ENCODE data around the gene COL1A1. TPM values are rescaled to one million over a fixed set of nuclear protein-coding genes. Genes with fewer than 3 reads are reported as not detected.
A peak's percentile ranks its signal among the peaks of the same experiment; 100 is the strongest.

Gene COL1A1
- total and polyA plus RNA-seq, 2 of the 13 experiments (the other 11 are each of a cell fraction or from before 2014, with no cell fraction given) = 0.05 TPM; not detected in 1

DNA sequence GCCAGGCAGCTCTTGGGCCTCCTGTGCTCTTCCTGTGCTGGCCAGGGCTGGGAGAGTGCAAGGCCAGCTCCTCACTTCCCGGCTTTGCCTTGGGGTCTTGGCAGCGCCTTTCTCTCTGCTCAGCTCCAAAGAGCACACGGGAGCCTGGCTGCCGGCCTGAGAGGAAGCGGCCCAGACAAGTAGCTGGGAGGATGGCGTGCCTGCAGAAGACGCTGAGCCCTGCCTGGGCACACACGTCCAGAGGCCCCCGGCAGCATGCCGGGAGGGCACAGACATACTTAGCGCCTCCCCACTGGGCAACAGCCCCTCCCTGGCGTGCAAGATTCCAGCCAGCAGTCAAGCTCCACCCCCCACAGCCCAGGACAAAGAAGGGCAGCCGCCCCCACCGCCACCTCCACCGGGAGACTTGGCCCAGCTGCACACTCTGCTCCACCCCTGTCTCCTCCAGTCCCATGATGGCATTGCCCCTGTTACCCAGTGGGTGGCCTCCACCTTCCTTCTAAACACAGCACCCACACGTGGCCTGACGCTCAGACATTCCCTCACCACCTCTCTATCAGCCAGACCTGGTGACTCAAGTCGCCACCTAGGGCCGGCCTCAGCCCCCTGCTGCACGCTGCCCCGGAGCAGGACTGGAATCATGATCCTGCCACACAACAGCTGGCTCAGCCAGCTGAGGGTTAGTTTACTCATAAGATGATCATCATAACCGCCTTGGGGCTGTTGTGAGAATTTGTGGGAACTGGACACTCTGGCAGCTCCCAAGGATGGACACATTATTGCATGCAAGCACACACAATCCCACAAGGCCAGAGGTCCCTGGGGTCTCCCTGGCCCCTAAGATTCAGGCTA is 23.2 kb downstream of the COL1A1 start (continued):
- TF ChIP-seq, protein P1, sequence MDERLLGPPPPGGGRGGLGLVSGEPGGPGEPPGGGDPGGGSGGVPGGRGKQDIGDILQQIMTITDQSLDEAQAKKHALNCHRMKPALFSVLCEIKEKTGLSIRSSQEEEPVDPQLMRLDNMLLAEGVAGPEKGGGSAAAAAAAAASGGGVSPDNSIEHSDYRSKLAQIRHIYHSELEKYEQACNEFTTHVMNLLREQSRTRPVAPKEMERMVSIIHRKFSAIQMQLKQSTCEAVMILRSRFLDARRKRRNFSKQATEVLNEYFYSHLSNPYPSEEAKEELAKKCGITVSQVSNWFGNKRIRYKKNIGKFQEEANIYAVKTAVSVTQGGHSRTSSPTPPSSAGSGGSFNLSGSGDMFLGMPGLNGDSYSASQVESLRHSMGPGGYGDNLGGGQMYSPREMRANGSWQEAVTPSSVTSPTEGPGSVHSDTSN (CRISPR knock-in tag; IDR thresholded peaks at IDR 0.05) = no peak
- TF ChIP-seq MIXL1 (CRISPR knock-in tag; IDR thresholded peaks at IDR 0.05) (no peak), ZMYM3 (CRISPR knock-in tag; IDR thresholded peaks at IDR 0.05) (peak; percentile 88), ZNF180 (CRISPR knock-in tag; IDR thresholded peaks at IDR 0.05; ENCODE audit: borderline replicate concordance, low read depth) (no peak), TSC22D2 (CRISPR knock-in tag; IDR thresholded peaks at IDR 0.05; ENCODE audit: borderline replicate concordance) (no peak; the same call in 1 of the 2 replicates), ZNF619 (CRISPR knock-in tag; IDR thresholded peaks at IDR 0.05) (no peak), SRY (CRISPR knock-in tag; IDR thresholded peaks at IDR 0.05) (no peak), PHB2 (IDR thresholded peaks at IDR 0.05; ENCODE audit: partially characterized antibody) (no peak), ZIK1 (CRISPR knock-in tag; IDR thresholded peaks at IDR 0.05; ENCODE audit: borderline replicate concordance, low read depth) (no peak; the same call in 1 of the 2 replicates), KDM6A (CRISPR knock-in tag; IDR thresholded peaks at IDR 0.05; ENCODE audit: low read depth) (no peak), TP53 (CRISPR knock-in tag; conservative IDR thresholded peaks at IDR 0.05) (no peak), ZNF577 (CRISPR knock-in tag; IDR thresholded peaks at IDR 0.05; ENCODE audit: borderline replicate concordance, low read depth) (no peak)
- TF ChIP-seq, protein P2, sequence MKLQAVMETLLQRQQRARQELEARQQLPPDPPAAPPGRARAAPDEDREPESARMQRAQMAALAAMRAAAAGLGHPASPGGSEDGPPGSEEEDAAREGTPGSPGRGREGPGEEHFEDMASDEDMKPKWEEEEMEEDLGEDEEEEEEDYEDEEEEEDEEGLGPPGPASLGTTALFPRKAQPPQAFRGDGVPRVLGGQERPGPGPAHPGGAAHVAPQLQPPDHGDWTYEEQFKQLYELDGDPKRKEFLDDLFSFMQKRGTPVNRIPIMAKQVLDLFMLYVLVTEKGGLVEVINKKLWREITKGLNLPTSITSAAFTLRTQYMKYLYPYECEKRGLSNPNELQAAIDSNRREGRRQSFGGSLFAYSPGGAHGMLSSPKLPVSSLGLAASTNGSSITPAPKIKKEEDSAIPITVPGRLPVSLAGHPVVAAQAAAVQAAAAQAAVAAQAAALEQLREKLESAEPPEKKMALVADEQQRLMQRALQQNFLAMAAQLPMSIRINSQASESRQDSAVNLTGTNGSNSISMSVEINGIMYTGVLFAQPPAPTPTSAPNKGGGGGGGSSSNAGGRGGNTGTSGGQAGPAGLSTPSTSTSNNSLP (IDR thresholded peaks at IDR 0.05; ENCODE audit: low read depth, low read length) = no peak
- TF ChIP-seq, protein P3, sequence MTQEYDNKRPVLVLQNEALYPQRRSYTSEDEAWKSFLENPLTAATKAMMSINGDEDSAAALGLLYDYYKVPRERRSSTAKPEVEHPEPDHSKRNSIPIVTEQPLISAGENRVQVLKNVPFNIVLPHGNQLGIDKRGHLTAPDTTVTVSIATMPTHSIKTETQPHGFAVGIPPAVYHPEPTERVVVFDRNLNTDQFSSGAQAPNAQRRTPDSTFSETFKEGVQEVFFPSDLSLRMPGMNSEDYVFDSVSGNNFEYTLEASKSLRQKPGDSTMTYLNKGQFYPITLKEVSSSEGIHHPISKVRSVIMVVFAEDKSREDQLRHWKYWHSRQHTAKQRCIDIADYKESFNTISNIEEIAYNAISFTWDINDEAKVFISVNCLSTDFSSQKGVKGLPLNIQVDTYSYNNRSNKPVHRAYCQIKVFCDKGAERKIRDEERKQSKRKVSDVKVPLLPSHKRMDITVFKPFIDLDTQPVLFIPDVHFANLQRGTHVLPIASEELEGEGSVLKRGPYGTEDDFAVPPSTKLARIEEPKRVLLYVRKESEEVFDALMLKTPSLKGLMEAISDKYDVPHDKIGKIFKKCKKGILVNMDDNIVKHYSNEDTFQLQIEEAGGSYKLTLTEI (CRISPR knock-in tag; conservative IDR thresholded peaks at IDR 0.05) = no peak
- TF ChIP-seq, protein P4, sequence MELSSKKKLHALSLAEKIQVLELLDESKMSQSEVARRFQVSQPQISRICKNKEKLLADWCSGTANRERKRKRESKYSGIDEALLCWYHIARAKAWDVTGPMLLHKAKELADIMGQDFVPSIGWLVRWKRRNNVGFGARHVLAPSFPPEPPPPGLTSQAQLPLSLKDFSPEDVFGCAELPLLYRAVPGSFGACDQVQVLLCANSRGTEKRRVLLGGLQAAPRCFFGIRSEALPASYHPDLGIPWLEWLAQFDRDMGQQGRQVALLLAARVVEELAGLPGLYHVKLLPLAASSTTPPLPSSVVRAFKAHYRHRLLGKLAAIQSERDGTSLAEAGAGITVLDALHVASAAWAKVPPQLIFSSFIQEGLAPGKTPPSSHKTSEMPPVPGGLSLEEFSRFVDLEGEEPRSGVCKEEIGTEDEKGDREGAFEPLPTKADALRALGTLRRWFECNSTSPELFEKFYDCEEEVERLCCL (CRISPR knock-in tag; IDR thresholded peaks at IDR 0.05; ENCODE audit: borderline replicate concordance) = no peak
- TF ChIP-seq, protein P5, sequence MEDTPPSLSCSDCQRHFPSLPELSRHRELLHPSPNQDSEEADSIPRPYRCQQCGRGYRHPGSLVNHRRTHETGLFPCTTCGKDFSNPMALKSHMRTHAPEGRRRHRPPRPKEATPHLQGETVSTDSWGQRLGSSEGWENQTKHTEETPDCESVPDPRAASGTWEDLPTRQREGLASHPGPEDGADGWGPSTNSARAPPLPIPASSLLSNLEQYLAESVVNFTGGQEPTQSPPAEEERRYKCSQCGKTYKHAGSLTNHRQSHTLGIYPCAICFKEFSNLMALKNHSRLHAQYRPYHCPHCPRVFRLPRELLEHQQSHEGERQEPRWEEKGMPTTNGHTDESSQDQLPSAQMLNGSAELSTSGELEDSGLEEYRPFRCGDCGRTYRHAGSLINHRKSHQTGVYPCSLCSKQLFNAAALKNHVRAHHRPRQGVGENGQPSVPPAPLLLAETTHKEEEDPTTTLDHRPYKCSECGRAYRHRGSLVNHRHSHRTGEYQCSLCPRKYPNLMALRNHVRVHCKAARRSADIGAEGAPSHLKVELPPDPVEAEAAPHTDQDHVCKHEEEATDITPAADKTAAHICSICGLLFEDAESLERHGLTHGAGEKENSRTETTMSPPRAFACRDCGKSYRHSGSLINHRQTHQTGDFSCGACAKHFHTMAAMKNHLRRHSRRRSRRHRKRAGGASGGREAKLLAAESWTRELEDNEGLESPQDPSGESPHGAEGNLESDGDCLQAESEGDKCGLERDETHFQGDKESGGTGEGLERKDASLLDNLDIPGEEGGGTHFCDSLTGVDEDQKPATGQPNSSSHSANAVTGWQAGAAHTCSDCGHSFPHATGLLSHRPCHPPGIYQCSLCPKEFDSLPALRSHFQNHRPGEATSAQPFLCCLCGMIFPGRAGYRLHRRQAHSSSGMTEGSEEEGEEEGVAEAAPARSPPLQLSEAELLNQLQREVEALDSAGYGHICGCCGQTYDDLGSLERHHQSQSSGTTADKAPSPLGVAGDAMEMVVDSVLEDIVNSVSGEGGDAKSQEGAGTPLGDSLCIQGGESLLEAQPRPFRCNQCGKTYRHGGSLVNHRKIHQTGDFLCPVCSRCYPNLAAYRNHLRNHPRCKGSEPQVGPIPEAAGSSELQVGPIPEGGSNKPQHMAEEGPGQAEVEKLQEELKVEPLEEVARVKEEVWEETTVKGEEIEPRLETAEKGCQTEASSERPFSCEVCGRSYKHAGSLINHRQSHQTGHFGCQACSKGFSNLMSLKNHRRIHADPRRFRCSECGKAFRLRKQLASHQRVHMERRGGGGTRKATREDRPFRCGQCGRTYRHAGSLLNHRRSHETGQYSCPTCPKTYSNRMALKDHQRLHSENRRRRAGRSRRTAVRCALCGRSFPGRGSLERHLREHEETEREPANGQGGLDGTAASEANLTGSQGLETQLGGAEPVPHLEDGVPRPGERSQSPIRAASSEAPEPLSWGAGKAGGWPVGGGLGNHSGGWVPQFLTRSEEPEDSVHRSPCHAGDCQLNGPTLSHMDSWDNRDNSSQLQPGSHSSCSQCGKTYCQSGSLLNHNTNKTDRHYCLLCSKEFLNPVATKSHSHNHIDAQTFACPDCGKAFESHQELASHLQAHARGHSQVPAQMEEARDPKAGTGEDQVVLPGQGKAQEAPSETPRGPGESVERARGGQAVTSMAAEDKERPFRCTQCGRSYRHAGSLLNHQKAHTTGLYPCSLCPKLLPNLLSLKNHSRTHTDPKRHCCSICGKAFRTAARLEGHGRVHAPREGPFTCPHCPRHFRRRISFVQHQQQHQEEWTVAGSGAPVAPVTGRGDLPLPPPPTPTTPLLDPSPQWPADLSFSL (CRISPR knock-in tag; IDR thresholded peaks at IDR 0.05) = no peak
